Measurements from ENCODE around the gene SNRNP40. TPM values are rescaled to one million over a fixed set of nuclear protein-coding genes. Genes with fewer than 3 reads are reported as not detected.

The SNRNP40 gene
- total RNA-seq, 4 donors from 2014 or later: 21.9 to 32.1 (median 23.6) TPM

DNA sequence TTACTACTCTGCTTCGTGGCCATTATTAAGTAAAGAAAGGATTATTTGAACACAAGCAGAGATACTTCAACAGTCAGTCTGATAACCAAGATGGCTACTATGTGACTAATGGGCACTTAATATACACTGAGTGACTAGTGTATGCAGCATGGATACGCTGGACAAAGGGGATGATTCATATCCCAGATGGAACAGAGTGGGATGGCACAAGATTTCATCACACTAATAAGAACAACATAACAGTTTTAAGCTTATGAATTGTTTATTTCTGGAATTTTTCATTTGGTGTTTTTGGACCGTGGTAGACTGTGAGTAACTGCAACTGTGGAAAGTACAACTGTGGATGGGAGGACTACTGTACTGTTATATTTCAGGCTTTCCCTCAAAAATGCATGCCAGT, 9.7 kb upstream of the SNRNP40 start:
- H3K36me3 ChIP-seq: peaks cover 0 to 14% of the 10 kb centered on the region in 2 donors
- no peak overlapping the region for H3K27ac ChIP-seq
- TF ChIP-seq, protein P1, sequence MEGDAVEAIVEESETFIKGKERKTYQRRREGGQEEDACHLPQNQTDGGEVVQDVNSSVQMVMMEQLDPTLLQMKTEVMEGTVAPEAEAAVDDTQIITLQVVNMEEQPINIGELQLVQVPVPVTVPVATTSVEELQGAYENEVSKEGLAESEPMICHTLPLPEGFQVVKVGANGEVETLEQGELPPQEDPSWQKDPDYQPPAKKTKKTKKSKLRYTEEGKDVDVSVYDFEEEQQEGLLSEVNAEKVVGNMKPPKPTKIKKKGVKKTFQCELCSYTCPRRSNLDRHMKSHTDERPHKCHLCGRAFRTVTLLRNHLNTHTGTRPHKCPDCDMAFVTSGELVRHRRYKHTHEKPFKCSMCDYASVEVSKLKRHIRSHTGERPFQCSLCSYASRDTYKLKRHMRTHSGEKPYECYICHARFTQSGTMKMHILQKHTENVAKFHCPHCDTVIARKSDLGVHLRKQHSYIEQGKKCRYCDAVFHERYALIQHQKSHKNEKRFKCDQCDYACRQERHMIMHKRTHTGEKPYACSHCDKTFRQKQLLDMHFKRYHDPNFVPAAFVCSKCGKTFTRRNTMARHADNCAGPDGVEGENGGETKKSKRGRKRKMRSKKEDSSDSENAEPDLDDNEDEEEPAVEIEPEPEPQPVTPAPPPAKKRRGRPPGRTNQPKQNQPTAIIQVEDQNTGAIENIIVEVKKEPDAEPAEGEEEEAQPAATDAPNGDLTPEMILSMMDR (IDR thresholded peaks at IDR 0.05 in 4 of 5, conservative IDR thresholded peaks at IDR 0.05 in 1 of 5): no peak
- TF ChIP-seq POLR2A (IDR thresholded peaks at IDR 0.05): no peak
- in situ Hi-C loops (cut with MboI; ENCODE audit: low sequenced_read_pairs in 4 of 4) (no loop called here), intact Hi-C loops (cut with DNase I; ENCODE audit: low total_unique reads) (no loop called here)
- no peaks in the 10 kb centered on the region for H3K27me3 ChIP-seq
- no peaks in the 10 kb centered on the region for H3K4me1 ChIP-seq
- no peak overlapping the region for H3K4me3 ChIP-seq
- DNase-seq: no peak
- H3K9me3 ChIP-seq: no peaks in the 10 kb centered on the region
- peak in 1 of 2 donors; percentile 23 for ATAC-seq

GRCh38 chr1:31302709-31303441, 6.3 kb upstream of the SNRNP40 start:
- ATAC-seq: no peak
- H3K27me3 ChIP-seq: no peaks in the 10 kb centered on the region
- H3K4me3 ChIP-seq: no peak overlapping the region
- H3K9me3 ChIP-seq: no peaks in the 10 kb centered on the region
- H3K27ac ChIP-seq: no peak overlapping the region
- intact Hi-C loops (cut with DNase I; ENCODE audit: low total_unique reads) (no loop called here), in situ Hi-C loops (cut with MboI; ENCODE audit: low sequenced_read_pairs in 4 of 4) (no loop called here)
- DNase-seq: no peak
- TF ChIP-seq, protein P1 (IDR thresholded peaks at IDR 0.05 in 4 of 5, conservative IDR thresholded peaks at IDR 0.05 in 1 of 5): no peak
- no peak for TF ChIP-seq POLR2A (IDR thresholded peaks at IDR 0.05)
- H3K4me1 ChIP-seq: peaks cover 25 to 26% of the 10 kb centered on the region in 2 donors
- H3K36me3 ChIP-seq: no peaks in the 10 kb centered on the region

DNA sequence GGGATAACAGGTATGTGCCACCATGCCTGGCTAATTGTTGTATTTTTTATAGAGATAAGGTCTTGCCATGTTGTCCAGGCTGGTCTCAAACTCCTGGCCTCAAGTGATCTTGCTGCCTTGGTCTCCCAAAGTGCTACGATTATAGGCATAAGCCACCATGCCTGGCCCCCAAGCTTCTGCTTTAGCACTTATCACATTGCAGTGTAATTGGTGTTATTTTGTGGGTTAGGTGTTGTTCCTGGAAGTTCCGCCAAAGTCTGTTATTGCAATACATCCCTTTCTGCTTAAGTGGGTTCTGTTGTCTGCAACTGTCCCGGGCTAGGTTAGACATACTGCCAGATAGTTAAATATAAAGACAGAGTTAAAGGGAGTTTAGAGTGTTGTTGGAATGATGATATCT, 3.6 kb upstream of the SNRNP40 start:
- Histone ChIP-seq H3K27ac (peak overlapping the region in 1 of 4 donors; percentile 12), H3K36me3 (no peaks in the 10 kb centered on the region), H3K4me1 (peaks cover 39 to 43% of the 10 kb centered on the region in 2 donors), H3K27me3 (no peaks in the 10 kb centered on the region), H3K9me3 (no peaks in the 10 kb centered on the region), H3K4me3 (no peak overlapping the region)
- no peak for ATAC-seq
- intact Hi-C loops (cut with DNase I; ENCODE audit: low total_unique reads) (no loop called here), in situ Hi-C loops (cut with MboI; ENCODE audit: low sequenced_read_pairs in 4 of 4) (no loop called here)
- TF ChIP-seq POLR2A (IDR thresholded peaks at IDR 0.05): no peak
- TF ChIP-seq, protein P1 (IDR thresholded peaks at IDR 0.05 in 4 of 5, conservative IDR thresholded peaks at IDR 0.05 in 1 of 5): no peak
- DNase-seq: no peak

- intact Hi-C loops (cut with DNase I; ENCODE audit: low total_unique reads) (no loop called here), in situ Hi-C loops (cut with MboI; ENCODE audit: low sequenced_read_pairs in 4 of 4) (no loop called here)
- no peak overlapping the region for H3K4me3 ChIP-seq
- peaks cover 44% of the 10 kb centered on the region in 2 donors for H3K4me1 ChIP-seq
- TF ChIP-seq, protein P1 (IDR thresholded peaks at IDR 0.05 in 4 of 5, conservative IDR thresholded peaks at IDR 0.05 in 1 of 5): no peak
- no peak for TF ChIP-seq POLR2A (IDR thresholded peaks at IDR 0.05)
- no peaks in the 10 kb centered on the region for H3K9me3 ChIP-seq
- H3K27me3 ChIP-seq: no peaks in the 10 kb centered on the region
- H3K27ac ChIP-seq: peak overlapping the region in 2 of 4 donors; percentile 12 to 35
- ATAC-seq (no peak), DNase-seq (no peak)
- H3K36me3 ChIP-seq: no peaks in the 10 kb centered on the region
These were observed 2.8 kb upstream of the SNRNP40 start for GRCh38 chr1:31299365-31299764.
